Effector CD8-positive, alpha-beta T cell (primary cell): ENCODE measurements around the gene HSD17B3.
"Not testable (repeated sequence)": the region's sequence is repeated elsewhere in the genome, so short reads cannot be mapped to it uniquely, and the experiment has no call there.

Experiments used
- DNase-seq: peaks from one replicate; lab custom pipeline; 2025; lab: John Stamatoyannopoulos, UW

The HSD17B3 gene

GRCh38 chr9:96306958-96307357, 5.0 kb upstream of the HSD17B3 start:
- DNase-seq = not testable (repeated sequence)

GRCh38 chr9:96305171-96305570, 3.2 kb upstream of the HSD17B3 start:
- DNase-seq = no peak

- DNase-seq = no peak
Measured at GRCh38 chr9:96304230-96304629, 2.3 kb upstream of the HSD17B3 start.

- no peak for DNase-seq
Measured at GRCh38 chr9:96299823-96300222, 2.2 kb downstream of the HSD17B3 start.

- DNase-seq = no peak
Measured at GRCh38 chr9:96294159-96294545, 7.8 kb downstream of the HSD17B3 start.

- DNase-seq = no peak
Measured at GRCh38 chr9:96293498-96294158, 8.3 kb downstream of the HSD17B3 start.

- DNase-seq = no peak
Measured at GRCh38 chr9:96289392-96289791, 12.6 kb downstream of the HSD17B3 start.

- DNase-seq = no peak
Measured at GRCh38 chr9:96281641-96282040, 20.3 kb downstream of the HSD17B3 start.

GRCh38 chr9:96279932-96280331, 22.0 kb downstream of the HSD17B3 start:
- DNase-seq = no peak

GRCh38 chr9:96274939-96275338, 27.0 kb downstream of the HSD17B3 start:
- DNase-seq = no peak

GRCh38 chr9:96270236-96270744, 31.7 kb downstream of the HSD17B3 start:
- DNase-seq = no peak

GRCh38 chr9:96258967-96259366, 43.0 kb downstream of the HSD17B3 start:
- no peak for DNase-seq

GRCh38 chr9:96256800-96257199, 45.2 kb downstream of the HSD17B3 start:
- DNase-seq = no peak

GRCh38 chr9:96255698-96256097, 46.3 kb downstream of the HSD17B3 start:
- no peak for DNase-seq

- DNase-seq = no peak
Measured at GRCh38 chr9:96253059-96253696, 48.8 kb downstream of the HSD17B3 start.

GRCh38 chr9:96251451-96251850, 50.5 kb downstream of the HSD17B3 start:
- no peak for DNase-seq

- no peak for DNase-seq
Measured at GRCh38 chr9:96249746-96250145, 52.2 kb downstream of the HSD17B3 start.

- DNase-seq = no peak
Measured at GRCh38 chr9:96246267-96246671, 55.7 kb downstream of the HSD17B3 start.

GRCh38 chr9:96245399-96245798, 56.6 kb downstream of the HSD17B3 start:
- DNase-seq = no peak

- no peak for DNase-seq
Measured at GRCh38 chr9:96243778-96244177, 58.2 kb downstream of the HSD17B3 start.

- DNase-seq = no peak
Measured at GRCh38 chr9:96242811-96243210, 59.2 kb downstream of the HSD17B3 start.

GRCh38 chr9:96241391-96241809, 60.6 kb downstream of the HSD17B3 start:
- DNase-seq = no peak

- no peak for DNase-seq
Measured at GRCh38 chr9:96236854-96237550, 65.0 kb downstream of the HSD17B3 start.
